A172 (cell line): ENCODE results near the gene CUEDC1. TPM values are rescaled to one million over a fixed set of nuclear protein-coding genes. Genes with fewer than 3 reads are reported as not detected.
"Not testable (repeated sequence)": the region's sequence is repeated elsewhere in the genome, so short reads cannot be mapped to it uniquely, and the experiment has no call there.

ENCODE experiments used
- DNase-seq: peaks from one replicate; pipeline ENCODE4 v3.0.0-alpha.2; 2015; ENCODE audit warnings: low spot score
- total RNA-seq: library from RNA; depleted of rRNA; stranded (reverse); fragments of >200 nt; shearing (Covaris generic); gene quantifications from 2 replicates; pipeline ENCODE4 v1.2.3, GENCODE V29; 2014

The CUEDC1 gene
- total RNA-seq, 1 experiment from 2014 or later = 11.6 TPM

GRCh38 chr17:57861790-57862693 lies 93.2 kb downstream of the CUEDC1 start:
- DNase-seq = no peak

DNA sequence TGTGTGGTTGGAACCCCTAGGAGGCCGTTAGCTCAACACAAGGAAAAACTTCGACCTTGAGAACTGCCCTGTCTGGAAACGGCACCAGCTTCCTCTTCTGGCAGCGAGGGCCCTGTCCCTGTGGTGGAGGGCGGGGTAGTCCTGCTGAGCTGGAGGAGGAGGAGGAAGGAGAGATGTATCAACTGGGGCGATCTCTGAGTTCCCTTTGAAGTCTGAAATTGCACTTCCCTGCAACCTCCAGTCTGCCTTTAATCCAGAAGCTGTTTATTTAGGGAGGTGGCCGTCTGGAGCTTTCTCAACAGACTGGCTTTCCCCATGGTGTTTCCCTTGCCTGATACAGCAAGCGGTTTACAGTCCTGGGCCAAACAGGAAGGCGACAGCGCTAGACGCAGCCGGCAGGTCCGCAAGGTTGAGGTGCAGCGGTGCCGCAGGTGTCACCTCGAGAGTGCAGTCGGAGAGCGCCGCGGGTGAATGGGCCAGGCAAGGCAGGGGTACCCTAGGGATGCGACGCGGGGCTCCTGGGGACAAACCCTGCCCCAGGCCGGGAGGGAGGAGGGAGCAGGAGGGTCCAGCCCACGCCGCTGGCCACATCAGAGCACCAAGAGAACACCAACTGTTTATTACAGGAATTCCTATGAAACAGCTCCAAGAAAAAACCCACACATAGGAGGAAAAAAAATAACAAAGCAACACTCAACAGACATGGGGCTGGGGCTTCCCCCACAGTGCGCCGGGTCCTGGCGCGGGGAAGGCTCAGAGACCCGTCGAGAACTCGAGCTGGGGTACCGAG lies 94.0 kb downstream of the CUEDC1 start:
- DNase-seq = peak; percentile 79

DNA sequence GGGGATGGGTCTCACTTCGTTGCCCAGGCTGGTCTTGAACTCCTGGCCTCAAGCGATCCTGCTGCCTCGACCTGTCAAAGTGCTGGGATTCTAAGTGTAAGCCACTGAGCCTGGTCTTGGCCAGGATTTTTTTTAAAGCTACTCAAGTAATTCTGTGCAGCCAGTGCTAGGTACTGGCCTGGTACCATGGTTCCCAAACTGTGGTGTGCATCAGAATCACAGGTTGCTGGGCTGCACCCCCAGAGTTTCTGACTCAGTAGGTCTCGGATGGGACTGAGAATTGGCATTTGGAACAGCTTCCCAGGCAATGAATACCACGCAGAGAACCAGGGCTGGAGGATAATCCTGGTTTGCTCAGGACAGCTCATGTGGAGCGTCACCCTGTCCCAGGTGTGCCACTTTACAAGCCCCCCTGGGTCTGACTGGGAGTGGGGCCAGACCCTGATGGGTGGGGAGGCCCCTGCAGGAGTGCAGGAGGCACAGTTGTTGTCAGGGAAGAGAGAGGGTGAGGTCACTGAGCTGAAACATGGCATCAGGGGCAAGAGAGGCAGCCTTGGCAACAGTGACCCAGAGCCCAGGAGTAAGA lies 94.7 kb downstream of the CUEDC1 start:
- no peak for DNase-seq

- no peak for DNase-seq
These were observed 95.4 kb downstream of the CUEDC1 start for GRCh38 chr17:57859601-57860413.

DNA sequence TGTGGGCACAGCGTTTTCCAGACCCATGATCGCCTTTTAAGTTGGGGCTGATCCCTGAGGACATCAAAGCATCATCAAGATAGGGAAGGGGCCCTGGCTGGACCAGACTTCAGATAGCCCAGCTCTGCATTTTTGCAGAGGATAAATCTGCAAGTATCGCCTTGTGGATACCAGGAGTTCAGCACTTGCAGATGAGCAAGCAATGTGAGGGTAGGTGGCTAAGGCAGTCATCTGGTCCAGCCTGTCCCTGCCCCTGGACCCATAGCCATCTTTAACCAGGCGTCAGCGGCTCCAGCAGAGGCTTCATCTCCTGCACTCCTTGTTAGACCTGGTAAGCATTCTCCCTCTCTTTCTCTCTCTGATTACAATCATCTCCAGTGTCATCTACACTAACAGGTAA lies 96.4 kb downstream of the CUEDC1 start:
- no peak for DNase-seq

GRCh38 chr17:57856792-57857620 lies 98.2 kb downstream of the CUEDC1 start:
- no peak for DNase-seq

- no peak for DNase-seq
These were observed 99.7 kb downstream of the CUEDC1 start for GRCh38 chr17:57855391-57856035.

DNA sequence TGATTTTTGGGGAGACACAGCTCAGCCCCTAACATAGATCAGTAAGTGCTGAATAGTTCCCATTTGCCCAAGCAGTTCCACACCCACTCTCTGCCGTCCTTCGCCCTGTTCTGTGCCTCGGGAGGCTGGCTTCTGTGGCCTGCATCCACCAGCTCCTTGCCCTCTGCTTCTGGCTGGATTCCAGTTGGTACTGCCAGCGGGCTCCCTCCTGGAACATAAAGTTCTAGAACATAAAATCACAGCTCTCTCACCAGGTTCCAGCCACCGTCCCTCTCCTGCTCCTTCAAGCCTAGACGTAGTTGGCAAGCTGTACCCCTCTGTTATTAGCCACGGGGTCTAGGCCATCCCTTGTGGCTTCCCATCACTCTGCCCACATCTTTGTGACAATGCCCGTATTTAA lies 101.5 kb downstream of the CUEDC1 start:
- no peak for DNase-seq

DNA sequence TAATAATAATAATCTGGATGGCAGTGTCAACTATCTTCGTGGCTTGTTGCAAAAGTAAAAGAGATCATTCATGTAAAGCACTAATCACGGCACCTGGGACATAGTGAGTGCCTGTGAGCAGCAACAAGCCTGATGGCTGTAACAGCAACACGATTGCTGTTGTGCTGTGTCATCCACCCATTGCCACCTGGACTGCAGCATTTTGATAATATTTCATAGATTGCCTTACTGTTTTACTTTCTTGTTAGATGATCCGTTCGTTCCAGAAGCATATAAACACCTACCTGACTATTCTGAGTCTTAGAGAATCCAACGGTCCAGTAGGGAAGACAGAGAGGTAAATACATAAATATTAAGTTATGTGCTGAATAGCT lies 102.3 kb downstream of the CUEDC1 start:
- no peak for DNase-seq

- DNase-seq = no peak
These were observed 102.9 kb downstream of the CUEDC1 start for GRCh38 chr17:57852092-57852954.

DNA sequence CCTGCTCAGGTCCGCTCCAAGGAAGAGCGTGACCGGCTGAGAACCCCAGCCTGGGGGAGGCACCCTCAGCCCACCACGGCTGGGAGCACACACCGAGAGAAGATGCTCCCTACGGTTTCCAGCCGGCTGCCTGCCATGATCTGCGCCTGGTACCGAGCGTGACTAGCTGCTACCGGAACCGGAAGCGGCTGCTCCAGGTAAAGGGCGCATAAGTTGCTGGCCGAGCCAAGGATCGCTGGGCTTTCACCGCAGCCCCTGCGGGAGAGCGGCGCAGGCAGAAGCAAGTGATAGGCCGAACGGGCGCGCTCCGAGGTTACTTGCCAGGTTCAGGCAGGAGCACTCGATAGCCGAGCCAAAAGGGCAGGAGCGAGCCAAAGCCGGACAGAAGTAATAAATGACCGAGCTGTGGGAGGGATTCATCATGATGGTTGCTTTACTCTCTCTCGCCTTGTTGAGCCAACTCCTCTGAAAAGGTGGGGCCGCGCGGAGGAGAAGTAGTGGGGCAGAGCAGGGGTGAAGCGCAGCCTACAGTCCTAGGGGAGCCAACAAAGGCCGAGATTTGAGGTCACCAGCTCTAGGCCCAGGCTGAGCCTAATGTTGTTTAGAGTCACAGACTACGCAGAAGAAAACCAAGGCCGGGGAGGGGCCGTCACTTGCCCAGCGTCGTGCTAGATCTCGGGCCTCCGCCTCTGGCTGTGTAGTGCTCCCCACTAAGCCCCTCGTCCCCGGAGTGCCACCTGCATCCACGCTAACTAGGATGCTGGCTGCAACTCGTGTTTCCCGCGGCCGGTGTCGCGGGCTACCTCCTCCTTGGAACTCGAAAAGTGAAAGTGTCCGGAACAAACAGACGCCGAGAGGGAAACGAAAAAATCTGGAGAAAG lies 105.1 kb downstream of the CUEDC1 start, which contains the start of gene MRPS23:
Gene MRPS23 (minus strand): TSS at position 171 of the 881 bp plus-strand sequence. CDS start 34 bp downstream, at position 137.
- DNase-seq = peak; percentile 98

- DNase-seq = no peak
These were observed 105.9 kb downstream of the CUEDC1 start for GRCh38 chr17:57849163-57849873.

- DNase-seq = not testable (repeated sequence)
These were observed 108.9 kb downstream of the CUEDC1 start for GRCh38 chr17:57846056-57846945.

DNA sequence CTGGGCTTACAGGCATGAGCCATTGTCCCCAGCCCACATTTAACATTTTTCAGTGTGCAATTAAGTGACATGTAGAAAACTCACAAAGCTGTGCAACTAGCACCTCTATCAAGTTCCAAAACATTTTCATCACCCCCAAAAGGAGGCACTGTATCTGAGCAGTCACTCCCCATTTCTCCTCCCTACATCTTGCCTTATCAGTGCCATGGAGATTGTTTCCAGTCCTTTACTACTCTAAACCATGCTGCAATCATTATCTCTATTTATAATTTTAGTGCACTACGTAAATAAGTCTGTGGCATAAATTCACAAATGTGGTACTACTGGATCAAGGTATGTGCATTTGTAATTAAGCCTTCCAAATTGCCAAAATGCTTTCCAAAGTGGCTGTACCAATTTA lies 112.9 kb downstream of the CUEDC1 start:
- DNase-seq = no peak

- no peak for DNase-seq
These were observed 115.7 kb downstream of the CUEDC1 start for GRCh38 chr17:57839571-57839923.

GRCh38 chr17:57838857-57839570 lies 116.2 kb downstream of the CUEDC1 start:
- DNase-seq = no peak
